Panc1 (cell line): ENCODE data around the gene SORBS1. TPM values are rescaled to one million over a fixed set of nuclear protein-coding genes. Genes with fewer than 3 reads are reported as not detected.

Experiments used
- ATAC-seq: fragments of 200-7000 bp; cut with Tn5 transposase; 2 replicates; pipeline ENCODE4 v1.9.1; 2020; ENCODE audit warnings: mild to moderate bottlenecking, moderate library complexity
- BruUV-seq: library from RNA; stranded (reverse); fragments of 400-500 nt; replicated peaks from 2 replicates; lab custom pipeline; 2021; lab: Mats Ljungman, UMichigan
- CTCF ChIA-PET: fragments of 300-600 bp; sonication (Branson Sonifier 250); formaldehyde crosslinking; loops from one replicate; lab custom pipeline; 2022; ENCODE audit warnings: antibody characterized with exemption; lab: Charles Lee
- POLR2A ChIA-PET: fragments of 300-600 bp; sonication (Branson Sonifier 250); formaldehyde crosslinking; loops from one replicate; lab custom pipeline; 2022; ENCODE audit warnings: antibody characterized with exemption; lab: Charles Lee
- DNase-seq: peaks from one replicate; pipeline ENCODE4 v3.0.0-alpha.2; 2010; ENCODE audit warnings: low read depth, low spot score
- H3K27ac ChIP-seq: 2 replicates; pipeline ENCODE4 v1.5.1; 2011; ENCODE audit warnings: mild to moderate bottlenecking, low read length, inconsistent platforms
- H3K27me3 ChIP-seq: fragments of 200-500 bp; sonication (Bioruptor generic); 2 replicates; pipeline ENCODE4 v1.6.0; 2014; ENCODE audit warnings: low read length, inconsistent platforms; ENCODE audit not compliant: control insufficient read depth, insufficient read depth
- H3K36me3 ChIP-seq: fragments of 200-500 bp; sonication (Bioruptor generic); 2 replicates; pipeline ENCODE4 v1.5.1; 2014; ENCODE audit warnings: inconsistent platforms, mild to moderate bottlenecking, low read length, moderate library complexity; ENCODE audit not compliant: control insufficient read depth, insufficient read depth
- H3K4me1 ChIP-seq: 2 replicates; pipeline ENCODE4 v1.5.1; 2011; ENCODE audit warnings: inconsistent platforms, mild to moderate bottlenecking, low read length, moderate library complexity; ENCODE audit not compliant: control insufficient read depth, insufficient read depth
- H3K4me3 ChIP-seq, 2 experiments: 2 replicates each; pipeline ENCODE4 v1.5.1; 2011 to 2012; ENCODE audit warnings: low read depth in 2 of 2, low read length in 2 of 2, mild to moderate bottlenecking in 2 of 2, inconsistent platforms in 1 of 2, moderate library complexity in 1 of 2
- H3K9me3 ChIP-seq: fragments of 200-500 bp; sonication (Bioruptor generic); 2 replicates; pipeline ENCODE4 v1.5.1; 2014; ENCODE audit warnings: low read depth, mild to moderate bottlenecking, inconsistent platforms, low read length, moderate library complexity; ENCODE audit not compliant: control insufficient read depth, insufficient read depth
- POLR2AphosphoS5 ChIP-seq: IDR thresholded peaks from 2 replicates; pipeline ENCODE4 v1.6.1; 2012; ENCODE audit warnings: mild to moderate bottlenecking, low read depth, low read length, moderate library complexity
- SIN3A ChIP-seq: IDR thresholded peaks from 2 replicates; pipeline ENCODE4 v1.6.1; 2012; ENCODE audit warnings: low read depth, mild to moderate bottlenecking, low read length, moderate library complexity, borderline replicate concordance; ENCODE audit not compliant: insufficient read depth
- TCF7L2 ChIP-seq: IDR thresholded peaks from 2 replicates; pipeline ENCODE4 v1.6.1; 2011; ENCODE audit warnings: mild to moderate bottlenecking, low read depth, low read length, inconsistent platforms
- in situ Hi-C: cut with HindIII; loops from 2 replicates; pipeline ENCODE4 v1.10.0; 2016; ENCODE audit warnings: low sequenced_read_pairs, low pct_unique_long_range_greater_than_20kb
- intact Hi-C: fragments of 100-400 bp; cut with micrococcal nuclease; formaldehyde crosslinking; loops from one replicate; pipeline ENCODE4 v1.10.0; 2022; ENCODE audit not compliant: unreplicated experiment
- total RNA-seq: library from RNA; stranded (reverse); gene quantifications from one replicate; pipeline ENCODE4 v1.2.1, GENCODE V29; 2021; ENCODE audit not compliant: unreplicated experiment
- TF ChIP-seq, protein P1 (sequence below): fragments of 450-650 bp; IDR thresholded peaks from 2 replicates; pipeline ENCODE4 v1.5.1; 2017; ENCODE audit warnings: mild to moderate bottlenecking
- TF ChIP-seq, protein P2 (sequence below), 2 experiments: IDR thresholded peaks; 2 replicates each; pipeline ENCODE4 v1.6.1; 2011 to 2012; ENCODE audit warnings: low read depth in 2 of 2, control low read depth in 1 of 2, low read length in 1 of 2, mild to moderate bottlenecking in 1 of 2, moderate library complexity in 1 of 2; ENCODE audit not compliant: insufficient read depth in 1 of 2

The SORBS1 gene
- total RNA-seq, 1 experiment from 2014 or later = 29.4 TPM

DNA sequence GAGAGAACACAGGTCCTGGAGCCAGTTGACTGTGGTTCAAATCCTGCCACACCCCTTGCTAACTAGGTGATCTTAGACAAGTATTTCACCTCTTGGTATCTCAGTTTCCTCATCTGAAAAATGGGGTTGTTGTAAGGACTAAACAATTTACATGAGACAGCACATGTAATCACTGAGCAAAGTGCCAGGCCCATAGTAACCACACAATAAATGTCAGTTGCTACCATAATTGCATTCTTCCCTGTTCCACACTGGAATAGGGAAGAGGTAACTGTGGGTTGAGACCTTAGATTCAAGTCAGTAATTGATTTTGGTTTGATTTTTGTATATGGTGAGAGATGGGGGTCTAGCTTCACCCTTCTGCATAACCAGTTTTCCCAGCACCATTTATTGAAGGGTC lies 179.0 kb downstream of the SORBS1 start:
- in situ Hi-C loops = no loop called here
- intact Hi-C loops = no loop called here
- ChIA-PET CTCF (no interaction called here), POLR2A (no interaction called here)
- no peaks in the 10 kb centered on the region for H3K9me3 ChIP-seq
- no peaks in the 10 kb centered on the region for H3K27me3 ChIP-seq
- H3K27ac ChIP-seq = no peak overlapping the region
- no peak overlapping the region for H3K4me3 ChIP-seq
- BruUV-seq = no TSS peak
- H3K36me3 ChIP-seq = no peaks in the 10 kb centered on the region
- ATAC-seq (no peak), DNase-seq (no peak)
- TF ChIP-seq, protein P1, sequence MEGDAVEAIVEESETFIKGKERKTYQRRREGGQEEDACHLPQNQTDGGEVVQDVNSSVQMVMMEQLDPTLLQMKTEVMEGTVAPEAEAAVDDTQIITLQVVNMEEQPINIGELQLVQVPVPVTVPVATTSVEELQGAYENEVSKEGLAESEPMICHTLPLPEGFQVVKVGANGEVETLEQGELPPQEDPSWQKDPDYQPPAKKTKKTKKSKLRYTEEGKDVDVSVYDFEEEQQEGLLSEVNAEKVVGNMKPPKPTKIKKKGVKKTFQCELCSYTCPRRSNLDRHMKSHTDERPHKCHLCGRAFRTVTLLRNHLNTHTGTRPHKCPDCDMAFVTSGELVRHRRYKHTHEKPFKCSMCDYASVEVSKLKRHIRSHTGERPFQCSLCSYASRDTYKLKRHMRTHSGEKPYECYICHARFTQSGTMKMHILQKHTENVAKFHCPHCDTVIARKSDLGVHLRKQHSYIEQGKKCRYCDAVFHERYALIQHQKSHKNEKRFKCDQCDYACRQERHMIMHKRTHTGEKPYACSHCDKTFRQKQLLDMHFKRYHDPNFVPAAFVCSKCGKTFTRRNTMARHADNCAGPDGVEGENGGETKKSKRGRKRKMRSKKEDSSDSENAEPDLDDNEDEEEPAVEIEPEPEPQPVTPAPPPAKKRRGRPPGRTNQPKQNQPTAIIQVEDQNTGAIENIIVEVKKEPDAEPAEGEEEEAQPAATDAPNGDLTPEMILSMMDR = no peak
- TF ChIP-seq POLR2AphosphoS5 = no peak
- no peak for TF ChIP-seq SIN3A
- no peak for TF ChIP-seq TCF7L2
- TF ChIP-seq, protein P2, sequence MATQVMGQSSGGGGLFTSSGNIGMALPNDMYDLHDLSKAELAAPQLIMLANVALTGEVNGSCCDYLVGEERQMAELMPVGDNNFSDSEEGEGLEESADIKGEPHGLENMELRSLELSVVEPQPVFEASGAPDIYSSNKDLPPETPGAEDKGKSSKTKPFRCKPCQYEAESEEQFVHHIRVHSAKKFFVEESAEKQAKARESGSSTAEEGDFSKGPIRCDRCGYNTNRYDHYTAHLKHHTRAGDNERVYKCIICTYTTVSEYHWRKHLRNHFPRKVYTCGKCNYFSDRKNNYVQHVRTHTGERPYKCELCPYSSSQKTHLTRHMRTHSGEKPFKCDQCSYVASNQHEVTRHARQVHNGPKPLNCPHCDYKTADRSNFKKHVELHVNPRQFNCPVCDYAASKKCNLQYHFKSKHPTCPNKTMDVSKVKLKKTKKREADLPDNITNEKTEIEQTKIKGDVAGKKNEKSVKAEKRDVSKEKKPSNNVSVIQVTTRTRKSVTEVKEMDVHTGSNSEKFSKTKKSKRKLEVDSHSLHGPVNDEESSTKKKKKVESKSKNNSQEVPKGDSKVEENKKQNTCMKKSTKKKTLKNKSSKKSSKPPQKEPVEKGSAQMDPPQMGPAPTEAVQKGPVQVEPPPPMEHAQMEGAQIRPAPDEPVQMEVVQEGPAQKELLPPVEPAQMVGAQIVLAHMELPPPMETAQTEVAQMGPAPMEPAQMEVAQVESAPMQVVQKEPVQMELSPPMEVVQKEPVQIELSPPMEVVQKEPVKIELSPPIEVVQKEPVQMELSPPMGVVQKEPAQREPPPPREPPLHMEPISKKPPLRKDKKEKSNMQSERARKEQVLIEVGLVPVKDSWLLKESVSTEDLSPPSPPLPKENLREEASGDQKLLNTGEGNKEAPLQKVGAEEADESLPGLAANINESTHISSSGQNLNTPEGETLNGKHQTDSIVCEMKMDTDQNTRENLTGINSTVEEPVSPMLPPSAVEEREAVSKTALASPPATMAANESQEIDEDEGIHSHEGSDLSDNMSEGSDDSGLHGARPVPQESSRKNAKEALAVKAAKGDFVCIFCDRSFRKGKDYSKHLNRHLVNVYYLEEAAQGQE (IDR thresholded peaks at IDR 0.05; ENCODE audit: insufficient read depth in 1 of 2, low read depth in 2 of 2, low read length in 1 of 2) = no peak
- H3K4me1 ChIP-seq = 0 out of 2 replicates have a peak, but pooled peaks cover under 1% of the 10 kb centered on the region

DNA sequence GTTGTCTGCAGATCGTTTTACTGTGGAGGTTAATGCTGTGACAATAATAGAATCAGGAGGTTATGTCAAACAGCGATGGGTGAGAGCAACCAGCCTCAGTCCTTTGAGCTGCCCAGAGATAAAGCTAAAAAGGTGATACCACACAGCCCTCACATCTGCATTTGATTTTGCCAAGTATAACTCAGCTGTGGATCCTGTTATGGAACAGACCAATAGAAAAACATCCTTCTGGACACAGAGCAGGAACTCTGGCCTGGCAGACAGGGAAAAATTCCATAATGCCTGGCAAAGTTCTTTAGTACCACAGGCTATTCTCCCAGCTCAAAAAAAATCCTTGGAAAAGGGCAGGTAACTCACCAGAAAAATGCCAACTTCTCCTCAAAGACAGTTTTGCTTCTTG lies 183.2 kb downstream of the SORBS1 start:
- Histone ChIP-seq H3K4me1 (0 out of 2 replicates have a peak, but pooled peaks cover 2% of the 10 kb centered on the region), H3K27me3 (no peaks in the 10 kb centered on the region), H3K27ac (no peak overlapping the region), H3K4me3 (no peak overlapping the region), H3K36me3 (no peaks in the 10 kb centered on the region), H3K9me3 (no peaks in the 10 kb centered on the region)
- no peak for ATAC-seq
- no TSS peak for BruUV-seq
- TF ChIP-seq POLR2AphosphoS5 = no peak
- TF ChIP-seq, protein P1 = no peak
- POLR2A ChIA-PET = no interaction called here
- DNase-seq = no peak
- intact Hi-C loops (no loop called here), in situ Hi-C loops (no loop called here)
- CTCF ChIA-PET = interaction anchor here (0.7 to 1.0 kb wide), 2 partner anchors 13 to 131 kb away, joined by 3 read pairs; no protein-coding TSS in a partner anchor
